H1 (cell line): ENCODE measurements around the gene SDF2L1. TPM values are rescaled to one million over a fixed set of nuclear protein-coding genes. Genes with fewer than 3 reads are reported as not detected.

Experiments
- CEBPB ChIP-seq: IDR thresholded peaks from 2 replicates; pipeline ENCODE4 v1.6.1; 2012; ENCODE audit warnings: low read depth, low read length
- POLR2A ChIP-seq, 2 experiments: IDR thresholded peaks; 1 replicate in 1 of 2; 2 replicates in 1 of 2; pipeline ENCODE4 v1.6.1; 2011; ENCODE audit warnings: low read depth in 2 of 2, low read length in 2 of 2, mild to moderate bottlenecking in 2 of 2; ENCODE audit errors: control extremely low read depth in 1 of 2
- RAD21 ChIP-seq, 2 experiments: IDR thresholded peaks in 1 of 2; conservative IDR thresholded peaks in 1 of 2; 2 replicates each; pipeline ENCODE4 v1.6.1; 2011; ENCODE audit warnings: low read depth in 2 of 2, low read length in 2 of 2, improper control_type of control experiment in 1 of 2, inconsistent platforms in 1 of 2, mild to moderate bottlenecking in 1 of 2, moderate library complexity in 1 of 2
- RFX5 ChIP-seq: IDR thresholded peaks from 2 replicates; pipeline ENCODE4 v1.6.1; 2011; ENCODE audit warnings: low read depth, low read length, improper control_type of control experiment, borderline replicate concordance
- RNF2 ChIP-seq: fragments of 200-900, 300-1000 bp; sonication (generic); IDR thresholded peaks from 2 replicates; pipeline ENCODE4 v1.7.1; 2016; ENCODE audit warnings: borderline replicate concordance, low read depth, mild to moderate bottlenecking, antibody characterized with exemption, low read length; ENCODE audit not compliant: poor library complexity, severe bottlenecking; ENCODE audit errors: missing control alignments
- TBP ChIP-seq: IDR thresholded peaks from 2 replicates; pipeline ENCODE4 v1.6.1; 2011; ENCODE audit warnings: low read depth, low read length, improper control_type of control experiment
- ZNF274 ChIP-seq: IDR thresholded peaks from 2 replicates; pipeline ENCODE4 v1.7.0; 2012; ENCODE audit warnings: low read length, borderline replicate concordance; ENCODE audit errors: extremely low read depth
- polyA plus RNA-seq, 7 experiments: library from polyadenylated mRNA; depleted of rRNA in 3 of 7; stranded (reverse) in 5 of 7; unstranded in 2 of 7; fragments of >200 nt in 5 of 7; fragments of 200-250 nt in 2 of 7; gene quantifications; 1 replicate in 5 of 7; 2 replicates in 1 of 7; 4 replicates in 1 of 7; pipeline versions ENCODE4 v1.2.1 to v1.2.3, GENCODE V29; 2011 to 2013; ENCODE audit warnings: missing spikeins in 2 of 7, mixed read lengths in 2 of 7
- total RNA-seq: library from RNA; stranded (reverse); fragmentation: NEBNext Ultra II Directional; extraction: Animal tissue kit (Norgen Biotek cat#: 25700); gene quantifications from 2 replicates; pipeline ENCODE4 v1.2.1, GENCODE V29; 2021
- TF ChIP-seq, protein P1 (sequence below): fragments of 300-600 bp; sonication (generic); IDR thresholded peaks from 2 replicates; pipeline ENCODE4 v1.7.1; 2012; ENCODE audit warnings: low read length, moderate library complexity, mild to moderate bottlenecking, inconsistent platforms; ENCODE audit not compliant: insufficient replicate concordance

The SDF2L1 gene
- total and polyA plus RNA-seq, 2 of the 8 experiments (the other 6 are each of a cell fraction or from before 2014, with no cell fraction given) = 51.1 to 59.6 TPM

DNA sequence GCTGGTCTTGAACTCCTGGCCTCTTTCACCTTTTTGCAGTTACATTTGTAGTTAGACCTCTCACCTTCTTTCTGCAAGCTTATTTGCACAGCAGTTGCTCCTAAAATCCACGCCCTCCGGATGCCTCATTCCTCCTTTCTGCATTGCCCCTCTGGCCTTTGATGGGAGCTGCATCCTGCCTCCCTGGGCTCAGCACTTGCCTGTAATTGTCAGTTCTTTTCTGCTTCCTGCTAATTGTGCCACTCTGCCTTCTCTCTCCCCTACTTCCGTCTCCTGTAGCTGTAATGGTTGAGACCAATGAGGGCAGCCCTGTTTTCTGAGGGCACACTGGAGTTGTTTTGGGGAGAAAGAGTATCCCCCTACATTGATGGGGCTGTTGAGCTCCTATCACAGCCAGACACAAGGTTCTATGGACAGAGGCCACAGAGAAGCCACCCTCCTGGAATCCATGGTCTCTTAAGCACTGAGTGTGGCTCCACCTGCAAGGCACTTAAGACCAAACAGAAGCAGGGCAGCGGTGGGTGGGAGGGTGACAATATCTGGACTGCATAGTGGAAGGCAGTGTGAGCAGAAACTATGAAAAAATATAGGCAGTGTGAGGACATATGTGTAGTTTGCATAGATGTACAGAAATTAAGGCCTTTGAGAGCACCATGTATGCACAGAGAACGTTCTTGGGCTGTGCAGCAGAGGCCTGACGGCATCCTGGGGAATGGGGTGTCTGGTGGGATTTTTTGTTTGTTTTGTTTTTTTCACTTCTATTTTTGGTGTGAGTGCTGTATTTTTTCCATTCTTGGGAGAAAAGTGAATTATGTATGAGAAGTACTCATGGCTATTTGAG is 42.8 kb upstream of the SDF2L1 start (continued):
- TF ChIP-seq, protein P1, sequence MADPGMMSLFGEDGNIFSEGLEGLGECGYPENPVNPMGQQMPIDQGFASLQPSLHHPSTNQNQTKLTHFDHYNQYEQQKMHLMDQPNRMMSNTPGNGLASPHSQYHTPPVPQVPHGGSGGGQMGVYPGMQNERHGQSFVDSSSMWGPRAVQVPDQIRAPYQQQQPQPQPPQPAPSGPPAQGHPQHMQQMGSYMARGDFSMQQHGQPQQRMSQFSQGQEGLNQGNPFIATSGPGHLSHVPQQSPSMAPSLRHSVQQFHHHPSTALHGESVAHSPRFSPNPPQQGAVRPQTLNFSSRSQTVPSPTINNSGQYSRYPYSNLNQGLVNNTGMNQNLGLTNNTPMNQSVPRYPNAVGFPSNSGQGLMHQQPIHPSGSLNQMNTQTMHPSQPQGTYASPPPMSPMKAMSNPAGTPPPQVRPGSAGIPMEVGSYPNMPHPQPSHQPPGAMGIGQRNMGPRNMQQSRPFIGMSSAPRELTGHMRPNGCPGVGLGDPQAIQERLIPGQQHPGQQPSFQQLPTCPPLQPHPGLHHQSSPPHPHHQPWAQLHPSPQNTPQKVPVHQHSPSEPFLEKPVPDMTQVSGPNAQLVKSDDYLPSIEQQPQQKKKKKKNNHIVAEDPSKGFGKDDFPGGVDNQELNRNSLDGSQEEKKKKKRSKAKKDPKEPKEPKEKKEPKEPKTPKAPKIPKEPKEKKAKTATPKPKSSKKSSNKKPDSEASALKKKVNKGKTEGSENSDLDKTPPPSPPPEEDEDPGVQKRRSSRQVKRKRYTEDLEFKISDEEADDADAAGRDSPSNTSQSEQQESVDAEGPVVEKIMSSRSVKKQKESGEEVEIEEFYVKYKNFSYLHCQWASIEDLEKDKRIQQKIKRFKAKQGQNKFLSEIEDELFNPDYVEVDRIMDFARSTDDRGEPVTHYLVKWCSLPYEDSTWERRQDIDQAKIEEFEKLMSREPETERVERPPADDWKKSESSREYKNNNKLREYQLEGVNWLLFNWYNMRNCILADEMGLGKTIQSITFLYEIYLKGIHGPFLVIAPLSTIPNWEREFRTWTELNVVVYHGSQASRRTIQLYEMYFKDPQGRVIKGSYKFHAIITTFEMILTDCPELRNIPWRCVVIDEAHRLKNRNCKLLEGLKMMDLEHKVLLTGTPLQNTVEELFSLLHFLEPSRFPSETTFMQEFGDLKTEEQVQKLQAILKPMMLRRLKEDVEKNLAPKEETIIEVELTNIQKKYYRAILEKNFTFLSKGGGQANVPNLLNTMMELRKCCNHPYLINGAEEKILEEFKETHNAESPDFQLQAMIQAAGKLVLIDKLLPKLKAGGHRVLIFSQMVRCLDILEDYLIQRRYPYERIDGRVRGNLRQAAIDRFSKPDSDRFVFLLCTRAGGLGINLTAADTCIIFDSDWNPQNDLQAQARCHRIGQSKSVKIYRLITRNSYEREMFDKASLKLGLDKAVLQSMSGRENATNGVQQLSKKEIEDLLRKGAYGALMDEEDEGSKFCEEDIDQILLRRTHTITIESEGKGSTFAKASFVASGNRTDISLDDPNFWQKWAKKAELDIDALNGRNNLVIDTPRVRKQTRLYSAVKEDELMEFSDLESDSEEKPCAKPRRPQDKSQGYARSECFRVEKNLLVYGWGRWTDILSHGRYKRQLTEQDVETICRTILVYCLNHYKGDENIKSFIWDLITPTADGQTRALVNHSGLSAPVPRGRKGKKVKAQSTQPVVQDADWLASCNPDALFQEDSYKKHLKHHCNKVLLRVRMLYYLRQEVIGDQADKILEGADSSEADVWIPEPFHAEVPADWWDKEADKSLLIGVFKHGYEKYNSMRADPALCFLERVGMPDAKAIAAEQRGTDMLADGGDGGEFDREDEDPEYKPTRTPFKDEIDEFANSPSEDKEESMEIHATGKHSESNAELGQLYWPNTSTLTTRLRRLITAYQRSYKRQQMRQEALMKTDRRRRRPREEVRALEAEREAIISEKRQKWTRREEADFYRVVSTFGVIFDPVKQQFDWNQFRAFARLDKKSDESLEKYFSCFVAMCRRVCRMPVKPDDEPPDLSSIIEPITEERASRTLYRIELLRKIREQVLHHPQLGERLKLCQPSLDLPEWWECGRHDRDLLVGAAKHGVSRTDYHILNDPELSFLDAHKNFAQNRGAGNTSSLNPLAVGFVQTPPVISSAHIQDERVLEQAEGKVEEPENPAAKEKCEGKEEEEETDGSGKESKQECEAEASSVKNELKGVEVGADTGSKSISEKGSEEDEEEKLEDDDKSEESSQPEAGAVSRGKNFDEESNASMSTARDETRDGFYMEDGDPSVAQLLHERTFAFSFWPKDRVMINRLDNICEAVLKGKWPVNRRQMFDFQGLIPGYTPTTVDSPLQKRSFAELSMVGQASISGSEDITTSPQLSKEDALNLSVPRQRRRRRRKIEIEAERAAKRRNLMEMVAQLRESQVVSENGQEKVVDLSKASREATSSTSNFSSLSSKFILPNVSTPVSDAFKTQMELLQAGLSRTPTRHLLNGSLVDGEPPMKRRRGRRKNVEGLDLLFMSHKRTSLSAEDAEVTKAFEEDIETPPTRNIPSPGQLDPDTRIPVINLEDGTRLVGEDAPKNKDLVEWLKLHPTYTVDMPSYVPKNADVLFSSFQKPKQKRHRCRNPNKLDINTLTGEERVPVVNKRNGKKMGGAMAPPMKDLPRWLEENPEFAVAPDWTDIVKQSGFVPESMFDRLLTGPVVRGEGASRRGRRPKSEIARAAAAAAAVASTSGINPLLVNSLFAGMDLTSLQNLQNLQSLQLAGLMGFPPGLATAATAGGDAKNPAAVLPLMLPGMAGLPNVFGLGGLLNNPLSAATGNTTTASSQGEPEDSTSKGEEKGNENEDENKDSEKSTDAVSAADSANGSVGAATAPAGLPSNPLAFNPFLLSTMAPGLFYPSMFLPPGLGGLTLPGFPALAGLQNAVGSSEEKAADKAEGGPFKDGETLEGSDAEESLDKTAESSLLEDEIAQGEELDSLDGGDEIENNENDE = no peak
- TF ChIP-seq POLR2A (IDR thresholded peaks at IDR 0.05; ENCODE audit: control extremely low read depth in 1 of 2, low read depth in 2 of 2, low read length in 2 of 2) = no peak
- no peak for TF ChIP-seq ZNF274
- TF ChIP-seq RNF2 = no peak
- no peak for TF ChIP-seq TBP
- no peak for TF ChIP-seq RFX5
- no peak for TF ChIP-seq RAD21 (IDR thresholded peaks at IDR 0.05 in 1 of 2, conservative IDR thresholded peaks at IDR 0.05 in 1 of 2; ENCODE audit: low read depth in 2 of 2, low read length in 2 of 2)
- no peak for TF ChIP-seq CEBPB
